ENCODE measurements around the gene HEATR5B.

HEATR5B gene

DNA sequence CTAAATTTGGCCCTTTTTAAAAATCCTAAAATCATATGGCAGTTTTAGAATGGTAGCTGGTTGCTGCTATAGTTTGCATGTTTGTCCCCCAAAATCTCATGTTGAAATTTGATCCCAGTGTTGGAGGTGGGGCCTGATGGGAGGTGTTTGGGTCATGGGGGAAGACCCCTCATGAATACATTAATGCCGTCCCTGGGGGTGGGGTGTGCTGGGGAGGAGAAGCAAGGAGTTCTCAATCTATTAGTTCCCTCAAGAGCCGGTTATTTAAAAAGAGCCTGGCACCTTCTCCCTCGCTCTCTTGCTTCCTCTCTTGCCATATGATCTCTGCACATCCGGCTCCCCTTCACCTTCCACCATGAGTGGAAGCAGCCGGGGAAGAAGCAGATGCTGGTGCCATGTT, 21.0 kb upstream of the HEATR5B start:
- Histone ChIP-seq H3K79me2 (ENCODE audit: insufficient read depth, low read depth) (no peaks in the 10 kb centered on the region), H3K9ac (no peak overlapping the region), H3K4me1 (ENCODE audit: low read depth, poor library complexity, severe bottlenecking) (peaks cover 2% of the 10 kb centered on the region), H3K4me2 (no peak overlapping the region), H3K27ac (no peak overlapping the region), H3K4me3 (IDR thresholded peaks at IDR 0.05; ENCODE audit: insufficient read depth, low read depth, low read length) (no peak overlapping the region), H2AFZ (ENCODE audit: low read depth) (no peak overlapping the region), H3K36me3 (ENCODE audit: insufficient read depth) (peaks cover 9% of the 10 kb centered on the region; the same call in 1 of the 2 replicates), H4K20me1 (ENCODE audit: insufficient read depth) (no peaks in the 10 kb centered on the region), H3K27me3 (ENCODE audit: insufficient read depth, low read depth) (no peaks in the 10 kb centered on the region)
- TF ChIP-seq, protein P1, sequence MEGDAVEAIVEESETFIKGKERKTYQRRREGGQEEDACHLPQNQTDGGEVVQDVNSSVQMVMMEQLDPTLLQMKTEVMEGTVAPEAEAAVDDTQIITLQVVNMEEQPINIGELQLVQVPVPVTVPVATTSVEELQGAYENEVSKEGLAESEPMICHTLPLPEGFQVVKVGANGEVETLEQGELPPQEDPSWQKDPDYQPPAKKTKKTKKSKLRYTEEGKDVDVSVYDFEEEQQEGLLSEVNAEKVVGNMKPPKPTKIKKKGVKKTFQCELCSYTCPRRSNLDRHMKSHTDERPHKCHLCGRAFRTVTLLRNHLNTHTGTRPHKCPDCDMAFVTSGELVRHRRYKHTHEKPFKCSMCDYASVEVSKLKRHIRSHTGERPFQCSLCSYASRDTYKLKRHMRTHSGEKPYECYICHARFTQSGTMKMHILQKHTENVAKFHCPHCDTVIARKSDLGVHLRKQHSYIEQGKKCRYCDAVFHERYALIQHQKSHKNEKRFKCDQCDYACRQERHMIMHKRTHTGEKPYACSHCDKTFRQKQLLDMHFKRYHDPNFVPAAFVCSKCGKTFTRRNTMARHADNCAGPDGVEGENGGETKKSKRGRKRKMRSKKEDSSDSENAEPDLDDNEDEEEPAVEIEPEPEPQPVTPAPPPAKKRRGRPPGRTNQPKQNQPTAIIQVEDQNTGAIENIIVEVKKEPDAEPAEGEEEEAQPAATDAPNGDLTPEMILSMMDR (conservative IDR thresholded peaks at IDR 0.05; ENCODE audit: low read depth, low read length), result no peak

DNA sequence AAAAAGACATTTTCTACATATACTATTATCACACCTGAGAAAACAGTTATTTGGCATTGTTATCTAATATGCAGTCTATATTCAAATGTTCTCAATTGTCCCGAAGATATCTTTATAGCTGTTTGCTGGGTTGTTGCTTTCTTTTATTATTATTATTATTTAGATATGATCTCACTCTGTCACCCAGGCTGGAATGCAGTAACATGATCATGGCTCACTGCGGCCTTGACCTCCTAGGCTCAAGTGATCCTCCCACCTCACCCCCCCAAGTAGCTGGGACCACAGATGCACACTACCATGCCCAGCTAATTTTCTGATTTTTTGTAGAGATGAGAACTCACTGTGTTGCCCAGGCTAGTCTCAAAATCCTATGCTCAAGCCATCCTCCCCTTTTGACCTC, 20.0 kb upstream of the HEATR5B start:
- H4K20me1 ChIP-seq (ENCODE audit: insufficient read depth), result no peaks in the 10 kb centered on the region
- H3K4me1 ChIP-seq (ENCODE audit: low read depth, poor library complexity, severe bottlenecking), result peaks cover 12% of the 10 kb centered on the region
- TF ChIP-seq, protein P1 (conservative IDR thresholded peaks at IDR 0.05; ENCODE audit: low read depth, low read length), result no peak
- H3K4me2 ChIP-seq, result no peak overlapping the region
- H3K4me3 ChIP-seq (IDR thresholded peaks at IDR 0.05; ENCODE audit: insufficient read depth, low read depth, low read length), result no peak overlapping the region
- no peaks in the 10 kb centered on the region for H3K27me3 ChIP-seq (ENCODE audit: insufficient read depth, low read depth)
- no peak overlapping the region for H3K27ac ChIP-seq
- H2AFZ ChIP-seq (ENCODE audit: low read depth), result no peak overlapping the region
- no peaks in the 10 kb centered on the region for H3K79me2 ChIP-seq (ENCODE audit: insufficient read depth, low read depth)
- peaks cover 9% of the 10 kb centered on the region; the same call in 1 of the 2 replicates for H3K36me3 ChIP-seq (ENCODE audit: insufficient read depth)
- H3K9ac ChIP-seq, result no peak overlapping the region

DNA sequence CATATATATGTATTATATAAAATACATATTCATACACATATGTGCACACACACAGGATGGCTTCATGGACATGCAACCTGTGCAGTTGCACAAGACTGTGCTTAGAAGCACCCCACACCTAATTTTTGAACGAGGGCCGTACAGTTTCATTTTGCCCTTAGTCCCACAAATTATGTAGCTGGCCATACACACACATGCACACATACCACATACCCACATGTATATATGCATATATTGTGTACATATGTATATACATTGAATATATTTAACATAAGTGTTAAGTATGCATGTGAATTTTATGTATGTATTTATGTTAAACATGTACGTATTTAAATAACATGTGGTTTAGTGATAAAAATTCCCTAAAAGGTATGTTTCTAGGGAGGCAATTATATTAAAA, 18.4 kb upstream of the HEATR5B start:
- TF ChIP-seq, protein P1 (conservative IDR thresholded peaks at IDR 0.05; ENCODE audit: low read depth, low read length), result no peak
- H3K79me2 ChIP-seq (ENCODE audit: insufficient read depth, low read depth), result no peaks in the 10 kb centered on the region
- peaks cover 22% of the 10 kb centered on the region for H3K4me1 ChIP-seq (ENCODE audit: low read depth, poor library complexity, severe bottlenecking)
- no peak overlapping the region for H3K27ac ChIP-seq
- no peak overlapping the region for H3K4me3 ChIP-seq (IDR thresholded peaks at IDR 0.05; ENCODE audit: insufficient read depth, low read depth, low read length)
- no peak overlapping the region for H2AFZ ChIP-seq (ENCODE audit: low read depth)
- no peaks in the 10 kb centered on the region for H4K20me1 ChIP-seq (ENCODE audit: insufficient read depth)
- no peaks in the 10 kb centered on the region for H3K27me3 ChIP-seq (ENCODE audit: insufficient read depth, low read depth)
- H3K36me3 ChIP-seq (ENCODE audit: insufficient read depth), result peaks cover 7% of the 10 kb centered on the region; the same call in 1 of the 2 replicates
- no peak overlapping the region for H3K9ac ChIP-seq
- no peak overlapping the region for H3K4me2 ChIP-seq

DNA sequence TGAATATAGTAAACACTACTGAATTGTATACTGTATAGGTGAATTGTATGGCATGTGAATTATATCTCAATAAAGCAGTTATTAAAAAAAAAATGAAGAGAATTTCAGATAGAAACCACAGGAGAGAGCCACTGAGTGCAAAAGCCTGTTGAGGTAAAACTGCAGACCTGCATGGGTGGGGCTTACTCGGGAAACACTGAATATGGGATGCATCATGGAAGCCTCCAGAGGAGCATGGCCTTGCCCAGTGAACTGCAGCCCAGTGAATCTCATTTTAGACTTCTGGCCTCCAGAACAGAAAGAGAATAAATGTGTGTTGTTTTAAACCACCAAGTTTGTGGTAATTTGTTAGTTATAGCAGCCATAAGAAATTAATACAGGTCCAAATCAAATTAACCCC, 15.9 kb upstream of the HEATR5B start:
- H2AFZ ChIP-seq (ENCODE audit: low read depth), result no peak overlapping the region
- peaks cover 22% of the 10 kb centered on the region for H3K4me1 ChIP-seq (ENCODE audit: low read depth, poor library complexity, severe bottlenecking)
- H3K79me2 ChIP-seq (ENCODE audit: insufficient read depth, low read depth), result no peaks in the 10 kb centered on the region
- H3K27ac ChIP-seq, result no peak overlapping the region
- no peak overlapping the region for H3K4me2 ChIP-seq
- H3K27me3 ChIP-seq (ENCODE audit: insufficient read depth, low read depth), result no peaks in the 10 kb centered on the region
- no peak overlapping the region for H3K4me3 ChIP-seq (IDR thresholded peaks at IDR 0.05; ENCODE audit: insufficient read depth, low read depth, low read length)
- H3K36me3 ChIP-seq (ENCODE audit: insufficient read depth), result peaks cover 6% of the 10 kb centered on the region; the same call in 1 of the 2 replicates
- TF ChIP-seq, protein P1 (conservative IDR thresholded peaks at IDR 0.05; ENCODE audit: low read depth, low read length), result no peak
- no peaks in the 10 kb centered on the region for H4K20me1 ChIP-seq (ENCODE audit: insufficient read depth)
- no peak overlapping the region for H3K9ac ChIP-seq
